Measurements from ENCODE around the gene RECQL5. TPM values are rescaled to one million over a fixed set of nuclear protein-coding genes. Genes with fewer than 3 reads are reported as not detected.

Gene RECQL5
- total RNA-seq, 1 donor from 2014 or later = 22.7 TPM

DNA sequence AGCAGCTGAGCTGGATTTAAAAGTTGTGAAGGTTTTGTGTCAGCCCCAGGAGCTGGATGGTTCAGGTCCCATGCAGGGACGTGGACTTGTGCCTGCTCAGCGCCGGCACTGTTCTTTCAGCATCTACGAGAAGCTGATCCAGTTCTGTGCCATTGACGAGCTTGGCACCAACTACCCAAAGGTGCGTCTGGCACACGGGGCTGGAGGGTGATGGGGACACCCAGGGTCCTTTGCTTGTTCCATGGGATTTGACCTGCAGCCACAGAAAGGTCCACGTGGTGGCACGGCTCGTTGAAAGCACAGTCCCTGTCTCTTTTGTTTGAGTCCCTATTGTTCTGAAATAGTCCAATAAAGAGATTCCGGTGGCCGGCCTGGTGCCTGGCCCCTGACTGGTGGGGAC is 36.2 kb upstream of the RECQL5 start:
- no peak overlapping the region for H3K4me3 ChIP-seq
- peaks cover 7% of the 10 kb centered on the region for H4K20me1 ChIP-seq (ENCODE audit: low read depth)
- H3K79me2 ChIP-seq (ENCODE audit: low read depth) = no peaks in the 10 kb centered on the region
- no peaks in the 10 kb centered on the region for H3K4me1 ChIP-seq
- no peak overlapping the region for H3K9ac ChIP-seq
- H3K9me3 ChIP-seq (ENCODE audit: low read depth) = no peaks in the 10 kb centered on the region
- no peak overlapping the region for H3K27ac Mint-ChIP-seq
- no peak overlapping the region for H3K27ac ChIP-seq
- no peaks in the 10 kb centered on the region for H3K36me3 ChIP-seq
- peaks cover 1% of the 10 kb centered on the region for H3F3A ChIP-seq (ENCODE audit: low read depth)
- DNase-seq (ENCODE audit: low spot score) = no peak
- no peaks in the 10 kb centered on the region for H3K27me3 ChIP-seq
- peaks cover 23% of the 10 kb centered on the region for H3K36me3 Mint-ChIP-seq
- H3K4me1 Mint-ChIP-seq = no peaks in the 10 kb centered on the region
- TF ChIP-seq EZH2 (IDR thresholded peaks at IDR 0.05) (no peak), EZH2phosphoT487 (IDR thresholded peaks at IDR 0.05) (no peak)
- TF ChIP-seq, protein P1, sequence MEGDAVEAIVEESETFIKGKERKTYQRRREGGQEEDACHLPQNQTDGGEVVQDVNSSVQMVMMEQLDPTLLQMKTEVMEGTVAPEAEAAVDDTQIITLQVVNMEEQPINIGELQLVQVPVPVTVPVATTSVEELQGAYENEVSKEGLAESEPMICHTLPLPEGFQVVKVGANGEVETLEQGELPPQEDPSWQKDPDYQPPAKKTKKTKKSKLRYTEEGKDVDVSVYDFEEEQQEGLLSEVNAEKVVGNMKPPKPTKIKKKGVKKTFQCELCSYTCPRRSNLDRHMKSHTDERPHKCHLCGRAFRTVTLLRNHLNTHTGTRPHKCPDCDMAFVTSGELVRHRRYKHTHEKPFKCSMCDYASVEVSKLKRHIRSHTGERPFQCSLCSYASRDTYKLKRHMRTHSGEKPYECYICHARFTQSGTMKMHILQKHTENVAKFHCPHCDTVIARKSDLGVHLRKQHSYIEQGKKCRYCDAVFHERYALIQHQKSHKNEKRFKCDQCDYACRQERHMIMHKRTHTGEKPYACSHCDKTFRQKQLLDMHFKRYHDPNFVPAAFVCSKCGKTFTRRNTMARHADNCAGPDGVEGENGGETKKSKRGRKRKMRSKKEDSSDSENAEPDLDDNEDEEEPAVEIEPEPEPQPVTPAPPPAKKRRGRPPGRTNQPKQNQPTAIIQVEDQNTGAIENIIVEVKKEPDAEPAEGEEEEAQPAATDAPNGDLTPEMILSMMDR (IDR thresholded peaks at IDR 0.05) = no peak
- H3K9me3 Mint-ChIP-seq = no peaks in the 10 kb centered on the region
- H3K4me2 ChIP-seq = no peak overlapping the region
- H3K4me3 Mint-ChIP-seq = no peak overlapping the region
- no peak overlapping the region for H2AFZ ChIP-seq (replicated peaks)
- H3K27me3 Mint-ChIP-seq (ENCODE audit: insufficient read depth, low read depth) = peaks cover 2% of the 10 kb centered on the region

DNA sequence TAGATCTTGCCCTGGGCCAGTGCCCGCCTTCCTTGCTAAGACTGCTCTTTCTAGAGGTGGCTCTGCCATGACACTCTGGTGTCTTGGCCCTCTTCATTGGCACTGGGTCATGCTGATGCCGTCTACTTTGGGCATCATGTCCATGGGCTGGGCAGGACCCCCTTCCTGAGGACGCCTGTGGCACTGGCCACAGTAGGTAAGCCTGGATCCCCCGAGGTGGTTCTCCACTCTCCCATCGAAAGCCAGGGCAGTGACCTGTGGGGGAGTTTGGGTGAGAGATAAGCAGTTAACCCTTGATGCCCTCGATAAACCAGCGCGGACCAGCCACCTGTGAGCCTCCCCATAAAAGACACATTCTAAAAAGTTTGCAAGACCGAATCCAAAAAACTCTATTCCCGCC is 34.3 kb upstream of the RECQL5 start:
- peaks cover 23% of the 10 kb centered on the region for H3K36me3 Mint-ChIP-seq
- H3K27me3 Mint-ChIP-seq (ENCODE audit: insufficient read depth, low read depth) = peaks cover under 1% of the 10 kb centered on the region
- H3K4me1 Mint-ChIP-seq = no peaks in the 10 kb centered on the region
- H3K4me1 ChIP-seq = no peaks in the 10 kb centered on the region
- no peak overlapping the region for H3K27ac Mint-ChIP-seq
- no peak overlapping the region for H3K4me3 Mint-ChIP-seq
- DNase-seq (ENCODE audit: low spot score) = no peak
- no peaks in the 10 kb centered on the region for H3K9me3 Mint-ChIP-seq
- no peak overlapping the region for H3K4me3 ChIP-seq
- H3K27ac ChIP-seq = no peak overlapping the region
- H3K27me3 ChIP-seq = no peaks in the 10 kb centered on the region
- TF ChIP-seq, protein P1 (IDR thresholded peaks at IDR 0.05) = no peak
- no peak for TF ChIP-seq EZH2phosphoT487 (IDR thresholded peaks at IDR 0.05)
- TF ChIP-seq EZH2 (IDR thresholded peaks at IDR 0.05) = no peak
- no peak overlapping the region for H3K4me2 ChIP-seq
- no peaks in the 10 kb centered on the region for H3K9me3 ChIP-seq (ENCODE audit: low read depth)
- H4K20me1 ChIP-seq (ENCODE audit: low read depth) = peaks cover 19% of the 10 kb centered on the region
- H3K9ac ChIP-seq = no peak overlapping the region
- H3F3A ChIP-seq (ENCODE audit: low read depth) = no peaks in the 10 kb centered on the region
- no peaks in the 10 kb centered on the region for H3K36me3 ChIP-seq
- H2AFZ ChIP-seq (replicated peaks) = no peak overlapping the region
- no peaks in the 10 kb centered on the region for H3K79me2 ChIP-seq (ENCODE audit: low read depth)

DNA sequence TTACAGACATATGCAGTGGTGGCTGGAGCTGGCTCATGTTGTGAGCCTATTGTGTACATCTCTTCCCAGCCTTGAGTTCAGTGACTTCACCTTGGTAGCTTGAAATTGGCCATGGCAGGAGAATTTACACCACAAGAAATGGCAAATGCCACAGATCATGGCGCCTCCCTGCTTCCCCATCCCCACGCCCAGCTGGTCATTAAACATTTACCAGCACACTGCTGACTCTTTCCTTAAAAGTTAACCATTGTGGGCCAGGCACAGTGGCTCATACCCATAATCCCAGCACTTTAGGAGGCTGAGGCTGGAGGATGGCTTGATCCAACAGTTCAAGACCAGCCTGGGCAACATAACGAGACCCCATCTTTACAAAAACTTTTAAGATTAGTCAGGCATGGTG is 31.7 kb upstream of the RECQL5 start:
- DNase-seq (ENCODE audit: low spot score) = no peak
- Mint-ChIP-seq H3K4me3 (no peak overlapping the region), H3K36me3 (peaks cover 27% of the 10 kb centered on the region), H3K27me3 (ENCODE audit: insufficient read depth, low read depth) (peaks cover 3% of the 10 kb centered on the region), H3K9me3 (no peaks in the 10 kb centered on the region), H3K27ac (no peak overlapping the region), H3K4me1 (peaks cover 15% of the 10 kb centered on the region)
- Histone ChIP-seq H3K4me1 (peaks cover 8% of the 10 kb centered on the region), H3K27me3 (no peaks in the 10 kb centered on the region), H3F3A (ENCODE audit: low read depth) (peaks cover 15% of the 10 kb centered on the region), H4K20me1 (ENCODE audit: low read depth) (peaks cover 40% of the 10 kb centered on the region), H3K4me3 (no peak overlapping the region), H3K79me2 (ENCODE audit: low read depth) (peaks cover 7% of the 10 kb centered on the region), H3K9me3 (ENCODE audit: low read depth) (no peaks in the 10 kb centered on the region), H3K9ac (no peak overlapping the region), H3K27ac (no peak overlapping the region), H2AFZ (replicated peaks) (no peak overlapping the region), H3K4me2 (no peak overlapping the region), H3K36me3 (no peaks in the 10 kb centered on the region)
- no peak for TF ChIP-seq EZH2 (IDR thresholded peaks at IDR 0.05)
- TF ChIP-seq EZH2phosphoT487 (IDR thresholded peaks at IDR 0.05) = no peak
- TF ChIP-seq, protein P1 (IDR thresholded peaks at IDR 0.05) = no peak

Data from neural progenitor cell (in vitro differentiated cells).